HL-60/S4 treated with phorbol 12-myristate 13-acetate at 8.2 ng/mL for 4 days and 3 days (cell line): ENCODE data around the gene PTMA.
"Not testable (repeated sequence)": the region's sequence is repeated elsewhere in the genome, so short reads cannot be mapped to it uniquely, and the experiment has no call there.

Experiments used
- in situ Hi-C: fragments of 300-500 bp; cut with MboI; formaldehyde crosslinking; loops from 2 replicates; pipeline ENCODE4 v1.15.0; 2022; ENCODE audit warnings: low sequenced_read_pairs

The PTMA gene

DNA sequence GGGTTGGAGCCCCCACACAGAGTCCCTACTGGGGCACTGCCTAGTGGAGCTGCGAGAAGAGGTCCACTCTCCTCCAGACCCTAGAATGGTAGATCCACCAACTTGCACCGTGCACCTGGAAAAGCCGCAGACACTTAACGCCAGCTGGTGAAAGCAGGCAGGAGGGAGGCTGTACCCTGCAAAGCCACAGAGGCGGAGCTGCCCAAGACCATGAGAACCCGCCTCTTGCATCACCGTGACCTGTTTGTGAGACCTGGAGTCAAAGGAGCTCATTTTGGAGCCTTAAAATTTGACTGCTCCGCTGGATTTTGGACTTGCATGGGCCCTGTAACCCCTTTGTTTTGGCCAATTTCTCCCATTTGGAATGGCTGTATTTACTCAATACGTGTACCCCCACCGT, 40.7 kb downstream of the PTMA start:
- in situ Hi-C loops = not testable (repeated sequence)

- in situ Hi-C loops = no loop called here
Measured at GRCh38 chr2:231751042-231751815, 42.9 kb downstream of the PTMA start.

- in situ Hi-C loops = no loop called here
Measured at GRCh38 chr2:231752061-231752460, 43.7 kb downstream of the PTMA start.

- in situ Hi-C loops = no loop called here
Measured at GRCh38 chr2:231761735-231762134, 53.4 kb downstream of the PTMA start.
